KMS-11 (cell line): ENCODE data around the gene CELF2.

Experiments
- H2AFZ ChIP-seq: fragments of 200-600 bp; sonication (generic); 2 replicates; pipeline ENCODE4 v1.6.1; 2016; ENCODE audit warnings: antibody characterized with exemption, mixed run types, low read depth
- H3K27ac ChIP-seq: fragments of 200-600 bp; sonication (generic); 2 replicates; pipeline ENCODE4 v1.6.1; 2016; ENCODE audit warnings: mild to moderate bottlenecking, mixed run types
- H3K27me3 ChIP-seq: fragments of 200-600 bp; sonication (generic); 2 replicates; pipeline ENCODE4 v1.6.1; 2017; ENCODE audit warnings: mild to moderate bottlenecking, low read depth, mixed run types, moderate library complexity; ENCODE audit not compliant: insufficient read depth
- H3K36me3 ChIP-seq: fragments of 200-600 bp; sonication (generic); 2 replicates; pipeline ENCODE4 v1.6.1; 2017; ENCODE audit warnings: mild to moderate bottlenecking, mixed run types; ENCODE audit not compliant: insufficient read depth
- H3K4me1 ChIP-seq: fragments of 200-600 bp; sonication (generic); 2 replicates; pipeline ENCODE4 v1.6.1; 2016; ENCODE audit warnings: mild to moderate bottlenecking, low read depth, mixed run types; ENCODE audit not compliant: poor library complexity, severe bottlenecking
- H3K4me2 ChIP-seq: fragments of 200-600 bp; sonication (generic); 2 replicates; pipeline ENCODE4 v1.7.0; 2016; ENCODE audit warnings: mild to moderate bottlenecking, mixed run types
- H3K4me3 ChIP-seq: fragments of 200-600 bp; sonication (generic); IDR thresholded peaks from 2 replicates; pipeline ENCODE4 v1.6.1; 2017; ENCODE audit warnings: low read depth, low read length, mixed read lengths; ENCODE audit not compliant: insufficient read depth
- H3K79me2 ChIP-seq: fragments of 200-600 bp; sonication (generic); 2 replicates; pipeline ENCODE4 v1.6.1; 2016; ENCODE audit warnings: low read depth, mixed run types; ENCODE audit not compliant: insufficient read depth
- H3K9ac ChIP-seq: fragments of 200-600 bp; sonication (generic); 2 replicates; pipeline ENCODE4 v1.6.1; 2016; ENCODE audit warnings: mild to moderate bottlenecking, mixed run types
- H4K20me1 ChIP-seq: fragments of 200-600 bp; sonication (generic); 2 replicates; pipeline ENCODE4 v1.6.1; 2016; ENCODE audit warnings: mild to moderate bottlenecking, mixed run types; ENCODE audit not compliant: insufficient read depth
- CTCF ChIP-seq: fragments of 200-600 bp; sonication (generic); conservative IDR thresholded peaks from 2 replicates; pipeline ENCODE4 v1.6.1; 2017; ENCODE audit warnings: low read depth, mild to moderate bottlenecking, antibody characterized with exemption, low read length, moderate library complexity, mixed read lengths

Gene CELF2

GRCh38 chr10:11252887-11253286, 235.2 kb downstream of the CELF2 start:
- Histone ChIP-seq H3K4me2 (no peak overlapping the region; the same call in 1 of the 2 replicates), H3K4me1 (peaks cover 39% of the 10 kb centered on the region), H3K4me3 (no peak overlapping the region), H4K20me1 (no peaks in the 10 kb centered on the region), H3K27me3 (no peaks in the 10 kb centered on the region), H3K27ac (no peak overlapping the region), H2AFZ (no peak overlapping the region), H3K9ac (no peak overlapping the region), H3K36me3 (no peaks in the 10 kb centered on the region), H3K79me2 (no peaks in the 10 kb centered on the region)
- TF ChIP-seq CTCF, result no peak

GRCh38 chr10:11253385-11254002, 235.8 kb downstream of the CELF2 start:
- H4K20me1 ChIP-seq, result no peaks in the 10 kb centered on the region
- H3K4me1 ChIP-seq, result peaks cover 36% of the 10 kb centered on the region
- no peaks in the 10 kb centered on the region for H3K36me3 ChIP-seq
- no peak overlapping the region for H3K4me3 ChIP-seq
- TF ChIP-seq CTCF, result no peak
- H3K79me2 ChIP-seq, result no peaks in the 10 kb centered on the region
- no peak overlapping the region for H3K27ac ChIP-seq
- H3K27me3 ChIP-seq, result no peaks in the 10 kb centered on the region
- no peak overlapping the region for H3K9ac ChIP-seq
- no peak overlapping the region for H2AFZ ChIP-seq
- no peak overlapping the region for H3K4me2 ChIP-seq

- no peak for TF ChIP-seq CTCF
- H3K4me1 ChIP-seq, result peaks cover 44% of the 10 kb centered on the region
- H3K4me3 ChIP-seq, result no peak overlapping the region
- no peaks in the 10 kb centered on the region for H3K36me3 ChIP-seq
- H3K9ac ChIP-seq, result no peak overlapping the region
- H3K4me2 ChIP-seq, result no peak overlapping the region
- no peak overlapping the region for H2AFZ ChIP-seq
- H3K79me2 ChIP-seq, result no peaks in the 10 kb centered on the region
- H4K20me1 ChIP-seq, result no peaks in the 10 kb centered on the region
- H3K27ac ChIP-seq, result no peak overlapping the region
- H3K27me3 ChIP-seq, result no peaks in the 10 kb centered on the region
These were observed 237.5 kb downstream of the CELF2 start for GRCh38 chr10:11255156-11255555.

- H3K27me3 ChIP-seq, result no peaks in the 10 kb centered on the region
- H3K27ac ChIP-seq, result no peak overlapping the region
- H3K4me2 ChIP-seq, result no peak overlapping the region
- no peak overlapping the region for H2AFZ ChIP-seq
- no peak overlapping the region for H3K4me3 ChIP-seq
- no peaks in the 10 kb centered on the region for H3K79me2 ChIP-seq
- H4K20me1 ChIP-seq, result no peaks in the 10 kb centered on the region
- peaks cover 51% of the 10 kb centered on the region for H3K4me1 ChIP-seq
- H3K9ac ChIP-seq, result no peak overlapping the region
- no peak for TF ChIP-seq CTCF
- H3K36me3 ChIP-seq, result no peaks in the 10 kb centered on the region
These were observed 238.2 kb downstream of the CELF2 start for GRCh38 chr10:11255796-11256444.
